Activated CD4-positive, alpha-beta T cell treated with anti-CD3 and anti-CD28 coated beads for 1 hour (primary cell): ENCODE measurements around the gene PEX11G.
A peak's percentile ranks its signal among the peaks of the same experiment; 100 is the strongest.

Source experiments
- DNase-seq: peaks from one replicate; pipeline ENCODE4 v3.0.0-alpha.2; 2020

PEX11G gene

GRCh38 chr19:7521551-7522071 is 32.8 kb upstream of the PEX11G start:
- no peak for DNase-seq

- DNase-seq: no peak
These were observed 31.6 kb upstream of the PEX11G start for GRCh38 chr19:7520131-7521051.

- no peak for DNase-seq
These were observed 30.7 kb upstream of the PEX11G start for GRCh38 chr19:7519361-7520130.

- DNase-seq: no peak
These were observed 28.0 kb upstream of the PEX11G start for GRCh38 chr19:7516878-7517277.

- no peak for DNase-seq
These were observed 27.5 kb upstream of the PEX11G start for GRCh38 chr19:7516333-7516732.

DNA sequence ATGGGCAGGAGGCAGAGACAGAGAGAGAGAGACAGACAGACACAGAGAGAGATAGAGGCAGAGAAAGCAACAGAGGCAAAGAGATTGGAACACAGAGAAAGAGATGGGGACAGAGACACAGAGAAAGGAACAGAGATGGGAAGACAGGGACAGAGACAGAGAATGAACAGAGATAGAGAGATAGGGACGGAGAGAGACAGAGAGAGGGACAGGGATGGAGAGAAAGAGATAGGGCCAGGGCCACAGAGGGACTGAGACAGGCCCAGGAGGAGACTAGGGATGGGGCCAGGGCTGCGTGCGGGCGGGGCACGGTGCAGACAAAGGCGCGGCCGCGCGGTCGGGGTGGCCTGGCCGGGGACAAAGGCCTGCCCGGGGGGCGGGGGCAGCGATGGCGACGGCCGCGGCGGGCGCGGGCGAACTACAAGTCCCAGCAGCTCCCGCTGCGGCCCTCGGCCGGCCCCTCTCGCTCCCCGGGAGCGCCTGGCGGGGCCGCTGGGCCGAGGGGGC is 26.9 kb upstream of the PEX11G start, which contains the start of gene ZNF358:
TSS of gene ZNF358 (plus strand) at position 459 of the 507 bp plus-strand sequence. CDS start 3,140 bp downstream, outside the sequence.
- DNase-seq: no peak

- no peak for DNase-seq
These were observed 26.3 kb upstream of the PEX11G start for GRCh38 chr19:7515110-7515644.

DNA sequence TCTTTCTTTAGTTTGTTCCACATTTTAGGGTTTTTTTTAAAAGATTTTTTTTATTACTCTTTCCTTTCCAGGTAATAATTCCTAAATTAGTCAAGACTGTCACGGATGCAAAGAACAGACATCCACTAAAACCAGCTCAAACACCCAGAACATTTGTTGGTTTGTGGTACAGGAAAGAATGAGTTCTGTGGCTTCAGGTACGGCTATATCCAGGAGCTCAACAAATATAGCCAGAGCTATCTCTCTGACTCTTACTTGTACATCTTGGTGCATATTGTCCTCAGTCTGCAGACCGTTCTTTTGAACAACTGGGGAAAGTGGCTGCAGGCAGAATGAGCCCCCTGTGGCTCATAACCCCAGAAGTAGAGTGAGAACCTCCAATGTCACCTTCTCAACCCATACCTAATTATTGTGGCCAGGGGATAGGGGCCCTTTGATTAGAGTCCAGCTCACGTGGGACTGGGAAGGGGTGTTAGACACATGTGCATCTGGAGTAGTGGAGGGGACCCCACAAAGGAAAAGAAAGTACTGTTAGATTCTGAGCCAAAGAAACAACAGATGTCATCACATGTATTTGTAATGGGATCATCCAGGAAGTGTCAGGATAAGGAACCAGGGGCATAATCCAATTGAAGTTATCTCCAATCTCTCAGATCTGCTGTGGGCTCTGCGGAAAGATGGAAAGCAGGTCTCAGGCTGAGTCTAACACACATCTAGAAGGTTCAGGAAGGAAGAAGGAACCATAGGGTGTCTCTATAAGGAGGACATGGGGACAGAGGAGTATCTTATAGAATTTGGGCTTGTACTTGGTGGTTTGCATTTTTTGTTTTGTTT is 25.2 kb upstream of the PEX11G start:
- DNase-seq: no peak

- DNase-seq: no peak
These were observed 23.6 kb upstream of the PEX11G start for GRCh38 chr19:7512400-7512851.

- no peak for DNase-seq
These were observed 20.8 kb upstream of the PEX11G start for GRCh38 chr19:7509625-7510024.

GRCh38 chr19:7507884-7508283 is 19.0 kb upstream of the PEX11G start:
- DNase-seq: no peak

- no peak for DNase-seq
These were observed 17.8 kb upstream of the PEX11G start for GRCh38 chr19:7506385-7507328.

- no peak for DNase-seq
These were observed 17.0 kb upstream of the PEX11G start for GRCh38 chr19:7505682-7506384.

DNA sequence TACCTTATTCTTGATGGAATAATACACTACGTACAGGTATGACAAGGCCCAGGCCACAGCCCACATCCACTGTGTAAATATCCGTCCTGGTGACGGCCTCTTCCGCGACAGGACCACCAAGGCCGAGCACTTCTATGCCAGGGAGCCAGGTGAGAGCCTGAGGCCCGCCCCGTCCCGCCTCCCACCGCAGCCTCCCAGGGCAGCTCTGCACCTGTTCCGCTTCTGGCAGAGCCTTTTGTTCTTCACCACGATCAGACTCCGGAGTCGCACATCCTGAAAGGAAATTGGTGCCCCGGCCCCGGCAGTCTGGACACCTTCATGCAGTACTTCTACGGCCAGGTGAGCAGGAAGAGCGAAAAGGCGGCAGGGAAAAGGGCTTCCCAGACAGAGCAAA is 16.4 kb upstream of the PEX11G start:
- DNase-seq: no peak

GRCh38 chr19:7504684-7505083 is 15.8 kb upstream of the PEX11G start:
- DNase-seq: no peak

DNA sequence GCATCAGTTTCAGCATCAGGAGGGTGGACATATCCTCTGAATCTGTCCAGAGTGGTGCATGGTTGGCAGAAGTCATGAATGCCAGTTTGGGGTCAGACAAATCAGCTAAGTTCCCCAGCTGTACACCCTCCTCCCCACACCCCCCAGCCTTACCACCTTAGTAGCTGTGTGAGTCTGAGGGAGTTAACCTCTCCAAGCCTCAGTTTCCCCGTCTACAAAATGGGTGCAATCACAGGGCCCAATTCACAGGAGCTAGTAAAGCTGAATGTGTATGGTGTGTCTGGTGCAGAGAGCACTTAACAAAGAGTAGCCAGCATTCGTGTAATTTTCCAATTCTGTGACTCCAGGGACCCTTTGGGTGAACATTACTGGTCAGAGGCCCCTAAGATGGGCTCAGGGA is 13.7 kb upstream of the PEX11G start:
- no peak for DNase-seq

GRCh38 chr19:7500811-7501450 is 12.1 kb upstream of the PEX11G start:
- DNase-seq: peak; percentile 13

DNA sequence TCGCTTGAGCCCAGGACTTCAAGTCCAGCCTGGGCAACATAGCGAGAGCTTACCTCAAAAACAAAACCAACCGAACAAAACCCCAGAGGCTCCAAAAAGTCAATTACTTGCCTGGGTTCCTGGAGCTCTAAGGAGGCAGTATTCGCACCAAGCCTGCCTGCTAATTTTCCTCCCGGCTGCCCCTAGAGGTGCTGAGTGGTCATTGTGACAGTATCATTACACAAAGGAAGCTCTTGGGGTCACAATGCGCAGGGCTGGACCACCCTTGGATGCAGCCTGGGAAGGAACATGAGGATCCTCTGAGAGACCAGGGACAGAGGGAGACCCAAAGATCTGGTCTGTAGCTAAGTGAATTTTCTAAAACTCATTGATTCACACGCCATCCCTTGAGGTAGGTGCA is 8.5 kb upstream of the PEX11G start:
- DNase-seq: no peak

GRCh38 chr19:7494416-7495098 is 5.7 kb upstream of the PEX11G start:
- DNase-seq: no peak
